ENCODE results near the gene LIMCH1.
"Not testable (repeated sequence)": the region's sequence is repeated elsewhere in the genome, so short reads cannot be mapped to it uniquely, and the experiment has no call there.

The LIMCH1 gene

GRCh38 chr4:41538017-41538733 lies at the start of gene LIMCH1:
TSS of gene LIMCH1 (plus strand) at chr4:41538157. CDS start at chr4:41605996, 67,839 bp downstream.
- no peaks in the 10 kb centered on the region for H3K36me3 ChIP-seq (ENCODE audit: control insufficient read depth in 5 of 5, insufficient read depth in 5 of 5, low read length in 5 of 5)
- H3K27me3 ChIP-seq (ENCODE audit: control insufficient read depth in 5 of 5, insufficient read depth in 4 of 5, low read length in 5 of 5) = no peaks in the 10 kb centered on the region
- peak within 1 kb of the TSS; percentile 30 to 42 (median 40) for H3K4me3 ChIP-seq (ENCODE audit: low read depth in 1 of 5, low read length in 5 of 5)
- H3K27ac ChIP-seq (ENCODE audit: low read depth, low read length) = peak within 1 kb of the TSS; percentile 39
- peak within 1 kb of the TSS in 4 of 5 donors; percentile 19 to 49 (median 44) for H3K9ac ChIP-seq (ENCODE audit: low read length in 5 of 5)
- H3K4me1 ChIP-seq (ENCODE audit: control insufficient read depth in 5 of 5, insufficient read depth in 5 of 5, low read length in 5 of 5) = peaks cover 5 to 69% (median 44%) of the 10 kb centered on the region in 5 donors
- H3K9me3 ChIP-seq (ENCODE audit: control insufficient read depth in 5 of 5, low read length in 5 of 5) = no peaks in the 10 kb centered on the region

- not testable (repeated sequence) for H3K4me1 ChIP-seq (ENCODE audit: control insufficient read depth in 5 of 5, insufficient read depth in 5 of 5, low read length in 5 of 5); H3K27ac ChIP-seq (ENCODE audit: low read depth, low read length); H3K9me3 ChIP-seq (ENCODE audit: control insufficient read depth in 5 of 5, low read length in 5 of 5); H3K9ac ChIP-seq (ENCODE audit: low read length in 5 of 5); H3K27me3 ChIP-seq (ENCODE audit: control insufficient read depth in 5 of 5, insufficient read depth in 4 of 5, low read length in 5 of 5); H3K4me3 ChIP-seq (ENCODE audit: low read depth in 1 of 5, low read length in 5 of 5)
- H3K36me3 ChIP-seq (ENCODE audit: control insufficient read depth in 5 of 5, insufficient read depth in 5 of 5, low read length in 5 of 5) = peaks cover 0 to 12% (median 4%) of the 10 kb centered on the region in 5 donors
Observed at GRCh38 chr4:41491081-41491576, 46.8 kb upstream of the LIMCH1 start.

- H3K4me1 ChIP-seq (ENCODE audit: control insufficient read depth in 5 of 5, insufficient read depth in 5 of 5, low read length in 5 of 5) = peaks cover 0 to 10% (median 0%) of the 10 kb centered on the region in 5 donors
- H3K27ac ChIP-seq (ENCODE audit: low read depth, low read length) = no peak overlapping the region
Observed at GRCh38 chr4:41496977-41497376, 41.0 kb upstream of the LIMCH1 start.

GRCh38 chr4:41498177-41498576 lies 39.8 kb upstream of the LIMCH1 start:
- no peak overlapping the region for H3K27ac ChIP-seq (ENCODE audit: low read depth, low read length)
- H3K36me3 ChIP-seq (ENCODE audit: control insufficient read depth in 5 of 5, insufficient read depth in 5 of 5, low read length in 5 of 5) = peaks cover 4 to 20% (median 11%) of the 10 kb centered on the region in 5 donors
- H3K4me1 ChIP-seq (ENCODE audit: control insufficient read depth in 5 of 5, insufficient read depth in 5 of 5, low read length in 5 of 5) = peaks cover 0 to 10% (median 0%) of the 10 kb centered on the region in 5 donors
- no peak overlapping the region for H3K9ac ChIP-seq (ENCODE audit: low read length in 5 of 5)
- H3K27me3 ChIP-seq (ENCODE audit: control insufficient read depth in 5 of 5, insufficient read depth in 4 of 5, low read length in 5 of 5) = no peaks in the 10 kb centered on the region
- no peaks in the 10 kb centered on the region for H3K9me3 ChIP-seq (ENCODE audit: control insufficient read depth in 5 of 5, low read length in 5 of 5)
- no peak overlapping the region for H3K4me3 ChIP-seq (ENCODE audit: low read depth in 1 of 5, low read length in 5 of 5)

More at GRCh38 chr4:41496977-41497376, 41.0 kb upstream of the LIMCH1 start:
- H3K9ac ChIP-seq (ENCODE audit: low read length in 5 of 5) = no peak overlapping the region
- H3K36me3 ChIP-seq (ENCODE audit: control insufficient read depth in 5 of 5, insufficient read depth in 5 of 5, low read length in 5 of 5) = peaks cover 4 to 15% (median 8%) of the 10 kb centered on the region in 5 donors
- H3K9me3 ChIP-seq (ENCODE audit: control insufficient read depth in 5 of 5, low read length in 5 of 5) = no peaks in the 10 kb centered on the region
- no peaks in the 10 kb centered on the region for H3K27me3 ChIP-seq (ENCODE audit: control insufficient read depth in 5 of 5, insufficient read depth in 4 of 5, low read length in 5 of 5)
- H3K4me3 ChIP-seq (ENCODE audit: low read depth in 1 of 5, low read length in 5 of 5) = no peak overlapping the region

GRCh38 chr4:41504167-41504818 lies 33.7 kb upstream of the LIMCH1 start:
- Histone ChIP-seq H3K27me3 (ENCODE audit: control insufficient read depth in 5 of 5, insufficient read depth in 4 of 5, low read length in 5 of 5) (no peaks in the 10 kb centered on the region), H3K4me1 (ENCODE audit: control insufficient read depth in 5 of 5, insufficient read depth in 5 of 5, low read length in 5 of 5) (peaks cover 0 to 11% (median 8%) of the 10 kb centered on the region in 5 donors), H3K36me3 (ENCODE audit: control insufficient read depth in 5 of 5, insufficient read depth in 5 of 5, low read length in 5 of 5) (peaks cover 0 to 11% (median 4%) of the 10 kb centered on the region in 5 donors), H3K9ac (ENCODE audit: low read length in 5 of 5) (no peak overlapping the region), H3K4me3 (ENCODE audit: low read depth in 1 of 5, low read length in 5 of 5) (no peak overlapping the region), H3K9me3 (ENCODE audit: control insufficient read depth in 5 of 5, low read length in 5 of 5) (no peaks in the 10 kb centered on the region), H3K27ac (ENCODE audit: low read depth, low read length) (no peak overlapping the region)

- Histone ChIP-seq H3K27ac (ENCODE audit: low read depth, low read length) (peak overlapping the region; percentile 9), H3K9ac (ENCODE audit: low read length in 5 of 5) (no peak overlapping the region), H3K36me3 (ENCODE audit: control insufficient read depth in 5 of 5, insufficient read depth in 5 of 5, low read length in 5 of 5) (peaks cover 0 to 11% (median 4%) of the 10 kb centered on the region in 5 donors), H3K27me3 (ENCODE audit: control insufficient read depth in 5 of 5, insufficient read depth in 4 of 5, low read length in 5 of 5) (no peaks in the 10 kb centered on the region), H3K9me3 (ENCODE audit: control insufficient read depth in 5 of 5, low read length in 5 of 5) (no peaks in the 10 kb centered on the region), H3K4me3 (ENCODE audit: low read depth in 1 of 5, low read length in 5 of 5) (no peak overlapping the region), H3K4me1 (ENCODE audit: control insufficient read depth in 5 of 5, insufficient read depth in 5 of 5, low read length in 5 of 5) (peaks cover 0 to 16% (median 14%) of the 10 kb centered on the region in 5 donors)
Observed at GRCh38 chr4:41505161-41505661, 32.7 kb upstream of the LIMCH1 start.

- Histone ChIP-seq H3K4me3 (ENCODE audit: low read depth in 1 of 5, low read length in 5 of 5) (no peak overlapping the region), H3K27me3 (ENCODE audit: control insufficient read depth in 5 of 5, insufficient read depth in 4 of 5, low read length in 5 of 5) (no peaks in the 10 kb centered on the region), H3K27ac (ENCODE audit: low read depth, low read length) (peak overlapping the region; percentile 9), H3K36me3 (ENCODE audit: control insufficient read depth in 5 of 5, insufficient read depth in 5 of 5, low read length in 5 of 5) (peaks cover 0 to 11% (median 0%) of the 10 kb centered on the region in 5 donors), H3K9ac (ENCODE audit: low read length in 5 of 5) (no peak overlapping the region), H3K4me1 (ENCODE audit: control insufficient read depth in 5 of 5, insufficient read depth in 5 of 5, low read length in 5 of 5) (peaks cover 0 to 16% (median 14%) of the 10 kb centered on the region in 5 donors), H3K9me3 (ENCODE audit: control insufficient read depth in 5 of 5, low read length in 5 of 5) (no peaks in the 10 kb centered on the region)
Observed at GRCh38 chr4:41506130-41506529, 31.8 kb upstream of the LIMCH1 start.

GRCh38 chr4:41507291-41507947 lies 30.5 kb upstream of the LIMCH1 start:
- Histone ChIP-seq H3K4me1 (ENCODE audit: control insufficient read depth in 5 of 5, insufficient read depth in 5 of 5, low read length in 5 of 5) (peaks cover 0 to 16% (median 14%) of the 10 kb centered on the region in 5 donors), H3K9ac (ENCODE audit: low read length in 5 of 5) (no peak overlapping the region), H3K36me3 (ENCODE audit: control insufficient read depth in 5 of 5, insufficient read depth in 5 of 5, low read length in 5 of 5) (peaks cover 0 to 8% (median 0%) of the 10 kb centered on the region in 5 donors), H3K4me3 (ENCODE audit: low read depth in 1 of 5, low read length in 5 of 5) (no peak overlapping the region), H3K27me3 (ENCODE audit: control insufficient read depth in 5 of 5, insufficient read depth in 4 of 5, low read length in 5 of 5) (no peaks in the 10 kb centered on the region), H3K27ac (ENCODE audit: low read depth, low read length) (no peak overlapping the region), H3K9me3 (ENCODE audit: control insufficient read depth in 5 of 5, low read length in 5 of 5) (no peaks in the 10 kb centered on the region)

GRCh38 chr4:41509451-41509866 lies 28.5 kb upstream of the LIMCH1 start:
- H3K27ac ChIP-seq (ENCODE audit: low read depth, low read length) = no peak overlapping the region
- no peaks in the 10 kb centered on the region for H3K27me3 ChIP-seq (ENCODE audit: control insufficient read depth in 5 of 5, insufficient read depth in 4 of 5, low read length in 5 of 5)
- no peaks in the 10 kb centered on the region for H3K36me3 ChIP-seq (ENCODE audit: control insufficient read depth in 5 of 5, insufficient read depth in 5 of 5, low read length in 5 of 5)
- no peak overlapping the region for H3K4me3 ChIP-seq (ENCODE audit: low read depth in 1 of 5, low read length in 5 of 5)
- H3K9me3 ChIP-seq (ENCODE audit: control insufficient read depth in 5 of 5, low read length in 5 of 5) = no peaks in the 10 kb centered on the region
- H3K9ac ChIP-seq (ENCODE audit: low read length in 5 of 5) = no peak overlapping the region
- peaks cover 0 to 20% (median 16%) of the 10 kb centered on the region in 5 donors for H3K4me1 ChIP-seq (ENCODE audit: control insufficient read depth in 5 of 5, insufficient read depth in 5 of 5, low read length in 5 of 5)
